ENCODE data around the gene VSIG1. TPM values are rescaled to one million over a fixed set of nuclear protein-coding genes. Genes with fewer than 3 reads are reported as not detected.

Gene VSIG1
- total and polyA plus RNA-seq, 8 donors, result 0.19 to 12.8 (median 0.49) TPM

DNA sequence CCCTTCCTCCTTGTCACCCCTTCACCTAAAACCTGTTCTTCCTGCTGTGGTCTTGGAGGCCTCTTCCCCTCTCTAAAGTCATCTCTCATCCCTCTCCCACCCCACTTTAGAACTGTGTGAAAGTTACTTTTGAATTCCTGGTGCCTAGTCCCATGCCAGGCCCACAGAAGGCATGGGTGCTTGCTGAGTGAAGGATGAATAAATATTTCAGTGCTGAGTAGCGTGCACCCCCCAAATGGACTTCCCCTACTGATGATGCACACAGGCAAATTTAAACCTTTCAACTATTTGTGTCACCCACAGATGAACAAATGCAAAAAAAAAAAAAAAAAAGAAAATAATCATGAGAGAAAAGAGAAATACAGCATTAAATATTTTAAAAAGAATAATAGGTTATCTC is 26.7 kb downstream of the VSIG1 start:
- intact Hi-C loops (cut with DNase I), result no loop called here
- Histone ChIP-seq H3K4me1 (no peaks in the 10 kb centered on the region), H3K36me3 (no peaks in the 10 kb centered on the region), H3K4me3 (no peak overlapping the region), H3K27me3 (peaks cover 0 to 7% of the 10 kb centered on the region in 2 donors), H3K9me3 (no peaks in the 10 kb centered on the region), H3K27ac (no peak overlapping the region)
- TF ChIP-seq, protein P1, sequence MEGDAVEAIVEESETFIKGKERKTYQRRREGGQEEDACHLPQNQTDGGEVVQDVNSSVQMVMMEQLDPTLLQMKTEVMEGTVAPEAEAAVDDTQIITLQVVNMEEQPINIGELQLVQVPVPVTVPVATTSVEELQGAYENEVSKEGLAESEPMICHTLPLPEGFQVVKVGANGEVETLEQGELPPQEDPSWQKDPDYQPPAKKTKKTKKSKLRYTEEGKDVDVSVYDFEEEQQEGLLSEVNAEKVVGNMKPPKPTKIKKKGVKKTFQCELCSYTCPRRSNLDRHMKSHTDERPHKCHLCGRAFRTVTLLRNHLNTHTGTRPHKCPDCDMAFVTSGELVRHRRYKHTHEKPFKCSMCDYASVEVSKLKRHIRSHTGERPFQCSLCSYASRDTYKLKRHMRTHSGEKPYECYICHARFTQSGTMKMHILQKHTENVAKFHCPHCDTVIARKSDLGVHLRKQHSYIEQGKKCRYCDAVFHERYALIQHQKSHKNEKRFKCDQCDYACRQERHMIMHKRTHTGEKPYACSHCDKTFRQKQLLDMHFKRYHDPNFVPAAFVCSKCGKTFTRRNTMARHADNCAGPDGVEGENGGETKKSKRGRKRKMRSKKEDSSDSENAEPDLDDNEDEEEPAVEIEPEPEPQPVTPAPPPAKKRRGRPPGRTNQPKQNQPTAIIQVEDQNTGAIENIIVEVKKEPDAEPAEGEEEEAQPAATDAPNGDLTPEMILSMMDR (IDR thresholded peaks at IDR 0.05), result no peak
- ATAC-seq (no peak), DNase-seq (no peak)

DNA sequence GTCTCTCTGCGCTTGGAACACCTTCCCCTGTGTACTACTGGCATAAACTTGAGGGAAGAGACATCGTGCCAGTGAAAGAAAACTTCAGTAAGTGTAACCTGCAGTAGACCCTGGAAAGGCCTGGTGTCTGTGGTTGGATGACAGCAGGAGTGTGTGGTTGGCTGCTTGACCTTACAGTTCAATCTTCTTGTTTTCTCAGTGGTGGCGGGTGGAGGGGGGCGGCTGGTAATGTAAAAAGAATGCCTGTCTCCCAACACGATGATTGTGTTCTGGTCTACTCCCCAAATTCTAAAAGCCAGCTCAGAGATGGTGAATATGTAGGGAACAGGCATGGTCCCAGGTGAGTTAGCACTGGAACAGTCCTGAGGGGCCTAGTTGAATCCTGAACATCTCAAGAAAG is 27.9 kb downstream of the VSIG1 start:
- no peak overlapping the region for H3K4me3 ChIP-seq
- no peaks in the 10 kb centered on the region for H3K36me3 ChIP-seq
- TF ChIP-seq, protein P1 (IDR thresholded peaks at IDR 0.05), result no peak
- peaks cover 0 to 7% of the 10 kb centered on the region in 2 donors for H3K27me3 ChIP-seq
- H3K4me1 ChIP-seq, result no peaks in the 10 kb centered on the region
- intact Hi-C loops (cut with DNase I), result no loop called here
- no peaks in the 10 kb centered on the region for H3K9me3 ChIP-seq
- ATAC-seq, result no peak
- DNase-seq, result no peak
- H3K27ac ChIP-seq, result no peak overlapping the region

GRCh38 chrX:108081110-108081509 is 36.2 kb downstream of the VSIG1 start:
- no peaks in the 10 kb centered on the region for H3K9me3 ChIP-seq
- H3K4me1 ChIP-seq, result no peaks in the 10 kb centered on the region
- no peak overlapping the region for H3K27ac ChIP-seq
- intact Hi-C loops (cut with DNase I), result no loop called here
- H3K36me3 ChIP-seq, result peaks cover 0 to 12% of the 10 kb centered on the region in 2 donors
- no peak for ATAC-seq
- no peak overlapping the region for H3K4me3 ChIP-seq
- DNase-seq, result no peak
- TF ChIP-seq, protein P1 (IDR thresholded peaks at IDR 0.05), result no peak
- no peaks in the 10 kb centered on the region for H3K27me3 ChIP-seq

- H3K27ac ChIP-seq, result no peak overlapping the region
- H3K36me3 ChIP-seq, result peaks cover 0 to 31% of the 10 kb centered on the region in 2 donors
- H3K4me1 ChIP-seq, result peaks cover 0 to 14% of the 10 kb centered on the region in 2 donors
- no peak overlapping the region for H3K4me3 ChIP-seq
- intact Hi-C loops (cut with DNase I), result no loop called here
- no peaks in the 10 kb centered on the region for H3K27me3 ChIP-seq
- DNase-seq, result no peak
- no peak for ATAC-seq
- TF ChIP-seq, protein P1 (IDR thresholded peaks at IDR 0.05), result no peak
- no peaks in the 10 kb centered on the region for H3K9me3 ChIP-seq
These were observed 42.9 kb downstream of the VSIG1 start for GRCh38 chrX:108087792-108088191.

- DNase-seq (no peak), ATAC-seq (no peak)
- H3K4me1 ChIP-seq, result peaks cover 0 to 15% of the 10 kb centered on the region in 2 donors
- H3K9me3 ChIP-seq, result no peaks in the 10 kb centered on the region
- H3K36me3 ChIP-seq, result peaks cover 0 to 31% of the 10 kb centered on the region in 2 donors
- intact Hi-C loops (cut with DNase I), result no loop called here
- TF ChIP-seq, protein P1 (IDR thresholded peaks at IDR 0.05), result no peak
- H3K27ac ChIP-seq, result no peak overlapping the region
- H3K4me3 ChIP-seq, result no peak overlapping the region
- H3K27me3 ChIP-seq, result no peaks in the 10 kb centered on the region
These were observed 43.6 kb downstream of the VSIG1 start for GRCh38 chrX:108088511-108088910.
